ENCODE data around the gene PIKFYVE.

The PIKFYVE gene

DNA sequence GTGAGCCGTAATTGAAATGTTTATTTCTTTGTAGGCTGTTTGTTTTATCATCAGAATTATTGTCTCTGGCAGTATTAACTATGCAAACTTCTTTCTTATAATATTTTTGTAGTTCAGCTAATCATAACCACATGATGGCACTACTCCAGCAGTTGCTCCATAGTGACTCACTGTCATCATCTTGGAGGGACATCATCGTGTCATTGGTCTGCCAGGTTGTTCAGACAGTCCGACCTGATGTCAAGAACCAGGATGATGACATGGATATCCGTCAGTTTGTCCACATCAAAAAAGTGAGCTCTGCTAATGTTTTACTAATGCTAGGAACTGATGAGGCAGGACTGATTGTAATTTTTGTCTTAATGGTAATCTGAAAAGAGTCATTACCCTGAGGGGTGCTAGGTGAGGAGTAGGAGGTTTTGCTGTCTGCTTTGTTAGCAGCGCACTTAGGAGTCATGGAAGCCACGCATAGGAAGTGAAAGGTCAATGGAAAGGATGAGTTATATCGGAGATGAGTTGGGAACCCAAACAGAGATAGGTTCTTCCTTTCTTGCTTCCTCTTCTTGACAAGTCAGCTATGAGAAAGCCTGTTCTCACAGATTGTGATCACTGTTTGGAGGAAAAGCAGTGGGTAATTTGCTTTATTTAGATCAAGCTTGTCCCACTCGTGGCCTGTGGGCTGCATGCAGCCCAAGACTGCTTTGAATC lies 49.2 kb downstream of the PIKFYVE start:
- no peaks in the 10 kb centered on the region for H3K9me3 ChIP-seq (ENCODE audit: control insufficient read depth in 5 of 5, low read length in 5 of 5)
- peaks cover 0 to 3% (median 0%) of the 10 kb centered on the region in 5 donors for H3K4me1 ChIP-seq (ENCODE audit: control insufficient read depth in 5 of 5, insufficient read depth in 5 of 5, low read length in 5 of 5)
- no peak overlapping the region for H3K9ac ChIP-seq (ENCODE audit: low read length in 5 of 5)
- H3K27ac ChIP-seq (ENCODE audit: low read depth, low read length), result no peak overlapping the region
- H3K27me3 ChIP-seq (ENCODE audit: control insufficient read depth in 5 of 5, insufficient read depth in 4 of 5, low read length in 5 of 5), result no peaks in the 10 kb centered on the region
- peaks cover 21 to 43% (median 27%) of the 10 kb centered on the region in 5 donors for H3K36me3 ChIP-seq (ENCODE audit: control insufficient read depth in 5 of 5, insufficient read depth in 5 of 5, low read length in 5 of 5)
- no peak overlapping the region for H3K4me3 ChIP-seq (ENCODE audit: low read depth in 1 of 5, low read length in 5 of 5)

DNA sequence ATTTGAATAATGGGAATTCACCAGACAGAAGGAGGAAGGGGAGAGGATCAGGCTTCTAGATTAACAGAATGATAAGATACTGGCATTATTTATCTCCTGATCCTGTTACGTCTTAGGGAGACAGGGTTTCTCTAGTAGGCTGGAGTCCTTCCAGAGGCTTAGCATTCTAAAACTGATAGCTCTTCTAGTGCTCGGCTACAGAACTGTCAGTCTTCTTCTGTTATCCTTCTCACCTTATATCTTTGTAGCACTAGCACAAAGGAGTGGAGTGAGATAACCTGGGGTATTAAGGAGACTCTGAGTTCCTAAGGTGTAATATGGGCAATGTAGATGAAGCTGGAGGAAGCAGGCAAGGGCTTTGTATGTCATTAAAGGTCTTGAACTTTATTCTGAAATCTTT lies 52.1 kb downstream of the PIKFYVE start:
- Histone ChIP-seq H3K36me3 (ENCODE audit: control insufficient read depth in 5 of 5, insufficient read depth in 5 of 5, low read length in 5 of 5) (peaks cover 9 to 36% (median 22%) of the 10 kb centered on the region in 5 donors), H3K27ac (ENCODE audit: low read depth, low read length) (no peak overlapping the region), H3K27me3 (ENCODE audit: control insufficient read depth in 5 of 5, insufficient read depth in 4 of 5, low read length in 5 of 5) (no peaks in the 10 kb centered on the region), H3K4me3 (ENCODE audit: low read depth in 1 of 5, low read length in 5 of 5) (no peak overlapping the region), H3K9me3 (ENCODE audit: control insufficient read depth in 5 of 5, low read length in 5 of 5) (no peaks in the 10 kb centered on the region), H3K9ac (ENCODE audit: low read length in 5 of 5) (no peak overlapping the region), H3K4me1 (ENCODE audit: control insufficient read depth in 5 of 5, insufficient read depth in 5 of 5, low read length in 5 of 5) (peaks cover 0 to 14% (median 8%) of the 10 kb centered on the region in 5 donors)

- Histone ChIP-seq H3K27ac (ENCODE audit: low read depth, low read length) (peak overlapping the region; percentile 13), H3K9ac (ENCODE audit: low read length in 5 of 5) (no peak overlapping the region), H3K9me3 (ENCODE audit: control insufficient read depth in 5 of 5, low read length in 5 of 5) (no peaks in the 10 kb centered on the region), H3K4me3 (ENCODE audit: low read depth in 1 of 5, low read length in 5 of 5) (no peak overlapping the region), H3K4me1 (ENCODE audit: control insufficient read depth in 5 of 5, insufficient read depth in 5 of 5, low read length in 5 of 5) (peaks cover 0 to 14% (median 8%) of the 10 kb centered on the region in 5 donors), H3K36me3 (ENCODE audit: control insufficient read depth in 5 of 5, insufficient read depth in 5 of 5, low read length in 5 of 5) (peaks cover 14 to 36% (median 25%) of the 10 kb centered on the region in 5 donors), H3K27me3 (ENCODE audit: control insufficient read depth in 5 of 5, insufficient read depth in 4 of 5, low read length in 5 of 5) (no peaks in the 10 kb centered on the region)
Measured at GRCh38 chr2:208319391-208319790, 53.3 kb downstream of the PIKFYVE start.

- Histone ChIP-seq H3K9ac (ENCODE audit: low read length in 5 of 5) (peak overlapping the region in 2 of 5 donors; percentile 40 to 41), H3K9me3 (ENCODE audit: control insufficient read depth in 5 of 5, low read length in 5 of 5) (no peaks in the 10 kb centered on the region), H3K36me3 (ENCODE audit: control insufficient read depth in 5 of 5, insufficient read depth in 5 of 5, low read length in 5 of 5) (peaks cover 23 to 37% (median 29%) of the 10 kb centered on the region in 5 donors), H3K4me3 (ENCODE audit: low read depth in 1 of 5, low read length in 5 of 5) (no peak overlapping the region), H3K4me1 (ENCODE audit: control insufficient read depth in 5 of 5, insufficient read depth in 5 of 5, low read length in 5 of 5) (peaks cover 0 to 14% (median 8%) of the 10 kb centered on the region in 5 donors), H3K27me3 (ENCODE audit: control insufficient read depth in 5 of 5, insufficient read depth in 4 of 5, low read length in 5 of 5) (no peaks in the 10 kb centered on the region), H3K27ac (ENCODE audit: low read depth, low read length) (peak overlapping the region; percentile 43)
Measured at GRCh38 chr2:208320686-208321085, 54.6 kb downstream of the PIKFYVE start.

DNA sequence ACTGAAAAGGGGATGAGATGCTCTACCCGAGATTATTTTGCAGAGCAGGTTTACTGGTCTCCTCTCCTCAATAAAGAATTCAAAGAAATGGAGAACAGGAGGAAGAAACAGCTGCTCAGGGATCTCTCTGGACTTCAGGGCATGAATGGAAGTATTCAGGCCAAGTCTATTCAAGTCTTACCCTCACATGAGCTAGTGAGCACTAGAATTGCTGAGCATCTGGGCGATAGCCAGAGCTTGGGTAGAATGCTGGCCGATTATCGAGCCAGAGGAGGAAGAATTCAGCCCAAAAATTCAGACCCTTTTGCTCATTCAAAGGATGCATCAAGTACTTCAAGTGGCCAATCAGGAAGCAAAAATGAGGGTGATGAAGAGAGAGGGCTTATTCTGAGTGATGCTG lies 60.0 kb downstream of the PIKFYVE start:
- Histone ChIP-seq H3K36me3 (ENCODE audit: control insufficient read depth in 5 of 5, insufficient read depth in 5 of 5, low read length in 5 of 5) (peaks cover 44 to 65% (median 56%) of the 10 kb centered on the region in 5 donors), H3K4me3 (ENCODE audit: low read depth in 1 of 5, low read length in 5 of 5) (no peak overlapping the region)

GRCh38 chr2:208329485-208329884 lies 63.4 kb downstream of the PIKFYVE start:
- H3K27ac ChIP-seq (ENCODE audit: low read depth, low read length), result no peak overlapping the region
- no peaks in the 10 kb centered on the region for H3K27me3 ChIP-seq (ENCODE audit: control insufficient read depth in 5 of 5, insufficient read depth in 4 of 5, low read length in 5 of 5)
- H3K4me3 ChIP-seq (ENCODE audit: low read depth in 1 of 5, low read length in 5 of 5), result no peak overlapping the region
- H3K9ac ChIP-seq (ENCODE audit: low read length in 5 of 5), result no peak overlapping the region
- H3K4me1 ChIP-seq (ENCODE audit: control insufficient read depth in 5 of 5, insufficient read depth in 5 of 5, low read length in 5 of 5), result no peaks in the 10 kb centered on the region
- no peaks in the 10 kb centered on the region for H3K9me3 ChIP-seq (ENCODE audit: control insufficient read depth in 5 of 5, low read length in 5 of 5)
- H3K36me3 ChIP-seq (ENCODE audit: control insufficient read depth in 5 of 5, insufficient read depth in 5 of 5, low read length in 5 of 5), result peaks cover 61 to 74% (median 68%) of the 10 kb centered on the region in 5 donors

More for the DNA sequence above, 60.0 kb downstream of the PIKFYVE start:
- Histone ChIP-seq H3K27ac (ENCODE audit: low read depth, low read length) (no peak overlapping the region), H3K9me3 (ENCODE audit: control insufficient read depth in 5 of 5, low read length in 5 of 5) (no peaks in the 10 kb centered on the region), H3K4me1 (ENCODE audit: control insufficient read depth in 5 of 5, insufficient read depth in 5 of 5, low read length in 5 of 5) (peaks cover 0 to 3% (median under 1%) of the 10 kb centered on the region in 5 donors), H3K9ac (ENCODE audit: low read length in 5 of 5) (no peak overlapping the region), H3K27me3 (ENCODE audit: control insufficient read depth in 5 of 5, insufficient read depth in 4 of 5, low read length in 5 of 5) (no peaks in the 10 kb centered on the region)

DNA sequence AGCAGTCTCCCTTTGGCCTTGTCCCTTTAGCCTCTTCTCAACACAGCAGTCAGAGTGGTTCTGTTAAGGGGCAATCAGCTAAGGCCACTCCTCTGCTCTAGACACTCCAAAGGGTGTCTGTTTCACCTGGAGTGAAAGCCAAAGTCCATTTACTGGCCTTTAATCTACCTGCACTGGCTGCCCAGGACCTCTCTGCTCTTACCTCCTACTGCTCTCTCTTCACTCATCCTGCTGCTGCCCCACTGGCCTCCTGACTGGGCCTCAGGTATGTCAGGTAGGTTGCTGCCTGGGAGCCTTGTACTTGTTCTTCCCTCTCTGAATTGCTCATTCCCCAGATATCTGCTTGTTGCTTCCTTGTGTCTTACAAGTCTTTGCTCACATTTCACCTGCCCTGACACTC lies 68.2 kb downstream of the PIKFYVE start:
- H3K9ac ChIP-seq (ENCODE audit: low read length in 5 of 5), result no peak overlapping the region
- no peaks in the 10 kb centered on the region for H3K27me3 ChIP-seq (ENCODE audit: control insufficient read depth in 5 of 5, insufficient read depth in 4 of 5, low read length in 5 of 5)
- H3K4me1 ChIP-seq (ENCODE audit: control insufficient read depth in 5 of 5, insufficient read depth in 5 of 5, low read length in 5 of 5), result no peaks in the 10 kb centered on the region
- no peak overlapping the region for H3K4me3 ChIP-seq (ENCODE audit: low read depth in 1 of 5, low read length in 5 of 5)
- no peaks in the 10 kb centered on the region for H3K9me3 ChIP-seq (ENCODE audit: control insufficient read depth in 5 of 5, low read length in 5 of 5)
- peaks cover 60 to 74% (median 70%) of the 10 kb centered on the region in 5 donors for H3K36me3 ChIP-seq (ENCODE audit: control insufficient read depth in 5 of 5, insufficient read depth in 5 of 5, low read length in 5 of 5)
- H3K27ac ChIP-seq (ENCODE audit: low read depth, low read length), result no peak overlapping the region

DNA sequence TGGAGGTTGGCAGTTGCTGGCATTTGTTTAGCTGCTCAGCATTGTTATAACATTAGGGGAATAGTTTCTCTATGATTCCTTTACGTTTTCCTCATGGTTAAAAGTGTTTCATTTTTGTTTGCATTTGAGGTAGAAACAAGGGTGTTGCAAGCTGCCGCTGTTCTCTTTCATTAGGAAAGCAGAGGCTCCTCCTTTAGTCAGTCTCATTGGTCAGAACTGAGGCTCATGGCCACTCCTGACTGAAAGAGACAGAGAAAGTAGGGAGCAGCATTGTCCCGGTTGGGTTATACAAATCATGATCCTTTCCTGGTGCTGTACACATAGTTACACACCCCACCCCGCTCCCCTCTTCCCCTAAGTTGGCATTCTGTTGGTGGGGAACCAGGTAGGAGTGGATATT lies 80.7 kb downstream of the PIKFYVE start:
- Histone ChIP-seq H3K27ac (ENCODE audit: low read depth, low read length) (peak overlapping the region; percentile 86), H3K4me3 (ENCODE audit: low read depth in 1 of 5, low read length in 5 of 5) (no peak overlapping the region), H3K4me1 (ENCODE audit: control insufficient read depth in 5 of 5, insufficient read depth in 5 of 5, low read length in 5 of 5) (peaks cover 0 to 25% (median 0%) of the 10 kb centered on the region in 5 donors), H3K27me3 (ENCODE audit: control insufficient read depth in 5 of 5, insufficient read depth in 4 of 5, low read length in 5 of 5) (no peaks in the 10 kb centered on the region), H3K9me3 (ENCODE audit: control insufficient read depth in 5 of 5, low read length in 5 of 5) (no peaks in the 10 kb centered on the region), H3K36me3 (ENCODE audit: control insufficient read depth in 5 of 5, insufficient read depth in 5 of 5, low read length in 5 of 5) (peaks cover 31 to 59% (median 55%) of the 10 kb centered on the region in 5 donors), H3K9ac (ENCODE audit: low read length in 5 of 5) (no peak overlapping the region)

DNA sequence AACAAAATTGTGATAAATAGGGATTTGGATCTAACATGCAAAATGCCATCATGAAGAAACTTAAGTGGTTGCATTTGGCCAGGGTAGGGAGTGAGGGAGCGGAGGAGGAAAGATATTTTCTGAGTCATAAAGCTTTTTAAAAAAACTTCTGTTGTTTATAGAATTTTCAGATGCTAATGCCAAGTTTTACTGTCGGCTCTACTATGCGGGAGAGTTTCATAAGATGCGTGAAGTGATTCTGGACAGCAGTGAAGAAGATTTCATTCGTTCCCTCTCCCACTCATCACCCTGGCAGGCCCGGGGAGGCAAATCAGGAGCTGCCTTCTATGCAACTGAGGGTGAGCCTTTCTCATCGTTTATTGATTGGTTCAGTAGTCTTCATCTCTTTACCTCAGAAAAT lies 84.6 kb downstream of the PIKFYVE start:
- Histone ChIP-seq H3K9ac (ENCODE audit: low read length in 5 of 5) (no peak overlapping the region), H3K9me3 (ENCODE audit: control insufficient read depth in 5 of 5, low read length in 5 of 5) (no peaks in the 10 kb centered on the region), H3K4me1 (ENCODE audit: control insufficient read depth in 5 of 5, insufficient read depth in 5 of 5, low read length in 5 of 5) (peaks cover 0 to 33% (median 0%) of the 10 kb centered on the region in 5 donors), H3K36me3 (ENCODE audit: control insufficient read depth in 5 of 5, insufficient read depth in 5 of 5, low read length in 5 of 5) (peaks cover 47 to 72% (median 59%) of the 10 kb centered on the region in 5 donors), H3K4me3 (ENCODE audit: low read depth in 1 of 5, low read length in 5 of 5) (no peak overlapping the region), H3K27me3 (ENCODE audit: control insufficient read depth in 5 of 5, insufficient read depth in 4 of 5, low read length in 5 of 5) (no peaks in the 10 kb centered on the region), H3K27ac (ENCODE audit: low read depth, low read length) (no peak overlapping the region)

GRCh38 chr2:208352644-208353567 lies 86.9 kb downstream of the PIKFYVE start:
- no peaks in the 10 kb centered on the region for H3K27me3 ChIP-seq (ENCODE audit: control insufficient read depth in 5 of 5, insufficient read depth in 4 of 5, low read length in 5 of 5)
- H3K9ac ChIP-seq (ENCODE audit: low read length in 5 of 5), result no peak overlapping the region
- no peaks in the 10 kb centered on the region for H3K9me3 ChIP-seq (ENCODE audit: control insufficient read depth in 5 of 5, low read length in 5 of 5)
- no peak overlapping the region for H3K4me3 ChIP-seq (ENCODE audit: low read depth in 1 of 5, low read length in 5 of 5)
- peaks cover 0 to 32% (median 4%) of the 10 kb centered on the region in 5 donors for H3K4me1 ChIP-seq (ENCODE audit: control insufficient read depth in 5 of 5, insufficient read depth in 5 of 5, low read length in 5 of 5)
- H3K36me3 ChIP-seq (ENCODE audit: control insufficient read depth in 5 of 5, insufficient read depth in 5 of 5, low read length in 5 of 5), result peaks cover 36 to 55% (median 47%) of the 10 kb centered on the region in 5 donors
- H3K27ac ChIP-seq (ENCODE audit: low read depth, low read length), result no peak overlapping the region

All from subcutaneous abdominal adipose tissue (tissue), 5 donors.